GM23338 (cell line): ENCODE data around the gene LMNTD2. TPM values are rescaled to one million over a fixed set of nuclear protein-coding genes. Genes with fewer than 3 reads are reported as not detected.

Source experiments
- ATAC-seq: fragments of 200-7000 bp; cut with Tn5 transposase; 3 replicates; pipeline ENCODE4 v1.9.1; 2020
- DNase-seq: peaks from one replicate; pipeline ENCODE4 v3.0.0-alpha.2; 2015; ENCODE audit warnings: low spot score
- H2AFZ ChIP-seq: fragments of 200-600 bp; sonication (generic); 2 replicates; pipeline ENCODE4 v1.8.0; 2016; ENCODE audit warnings: antibody characterized with exemption, mild to moderate bottlenecking, moderate library complexity
- H3F3A ChIP-seq: fragments of 200-600 bp; sonication (generic); replicated peaks from 2 replicates; pipeline ENCODE4 v1.8.0; 2017; ENCODE audit warnings: antibody characterized with exemption, mixed run types, low read depth
- H3K27ac ChIP-seq: fragments of 200-600 bp; sonication (generic); 2 replicates; pipeline ENCODE4 v1.6.1; 2016; ENCODE audit warnings: low read depth
- H3K27me3 ChIP-seq: fragments of 200-600 bp; sonication (generic); 2 replicates; pipeline ENCODE4 v1.8.0; 2016; ENCODE audit warnings: mild to moderate bottlenecking, mixed run types, moderate library complexity; ENCODE audit not compliant: insufficient read depth
- H3K36me3 ChIP-seq: fragments of 200-600 bp; sonication (generic); 2 replicates; pipeline ENCODE4 v1.8.0; 2016; ENCODE audit warnings: mild to moderate bottlenecking; ENCODE audit not compliant: insufficient read depth
- H3K4me1 ChIP-seq: fragments of 200-600 bp; sonication (generic); 2 replicates; pipeline ENCODE4 v1.8.0; 2016; ENCODE audit warnings: mild to moderate bottlenecking, moderate library complexity; ENCODE audit not compliant: insufficient read depth
- H3K4me2 ChIP-seq: fragments of 200-600 bp; sonication (generic); 2 replicates; pipeline ENCODE4 v1.7.1; 2017; ENCODE audit warnings: mixed run types
- H3K4me3 ChIP-seq: fragments of 200-600 bp; sonication (generic); 2 replicates; pipeline ENCODE4 v1.6.1; 2016; ENCODE audit warnings: mixed run types
- H3K79me2 ChIP-seq: fragments of 200-600 bp; sonication (generic); replicated peaks from 2 replicates; pipeline ENCODE4 v1.8.0; 2017; ENCODE audit warnings: mild to moderate bottlenecking; ENCODE audit not compliant: insufficient read depth
- H3K9me2 ChIP-seq: fragments of 200-600 bp; sonication (generic); 2 replicates; pipeline ENCODE4 v1.8.0; 2017; ENCODE audit not compliant: insufficient read depth
- H4K20me1 ChIP-seq: fragments of 200-600 bp; sonication (generic); replicated peaks from 2 replicates; pipeline ENCODE4 v1.8.0; 2017; ENCODE audit warnings: mild to moderate bottlenecking; ENCODE audit not compliant: insufficient read depth
- H3K27ac Mint-ChIP-seq: 2 replicates; pipeline ENCODE4 v1.8.0; 2020; ENCODE audit warnings: inconsistent platforms, mild to moderate bottlenecking, moderate library complexity, mixed read lengths
- H3K27me3 Mint-ChIP-seq: 3 replicates; pipeline ENCODE4 v1.8.0; 2022; ENCODE audit warnings: low read depth, mild to moderate bottlenecking, moderate library complexity, mixed read lengths, inconsistent platforms; ENCODE audit not compliant: insufficient read depth, poor library complexity
- H3K36me3 Mint-ChIP-seq: 3 replicates; pipeline ENCODE4 v1.8.0; 2021; ENCODE audit warnings: low read depth, mild to moderate bottlenecking, inconsistent platforms, moderate library complexity, mixed read lengths
- H3K4me1 Mint-ChIP-seq: 3 replicates; pipeline ENCODE4 v1.8.0; 2020; ENCODE audit warnings: mild to moderate bottlenecking, inconsistent platforms, mixed read lengths
- H3K4me3 Mint-ChIP-seq: 3 replicates; pipeline ENCODE4 v1.8.0; 2021; ENCODE audit warnings: moderate library complexity, mild to moderate bottlenecking, inconsistent platforms, mixed read lengths
- H3K9me3 Mint-ChIP-seq: 3 replicates; pipeline ENCODE4 v1.8.0; 2020; ENCODE audit warnings: moderate library complexity, mild to moderate bottlenecking, inconsistent platforms, mixed read lengths
- CREB1 ChIP-seq: fragments of 250-450 bp; sonication (Bioruptor Pico); IDR thresholded peaks from 2 replicates; pipeline ENCODE4 v1.5.0; 2020; ENCODE audit warnings: low read depth, mild to moderate bottlenecking, moderate library complexity
- ETS1 ChIP-seq: IDR thresholded peaks from 2 replicates; pipeline ENCODE4 v1.6.1; 2016; ENCODE audit warnings: antibody characterized with exemption
- EZH2 ChIP-seq: fragments of 200-600 bp; sonication (generic); IDR thresholded peaks from one replicate; pipeline ENCODE4 v1.8.0; 2017; ENCODE audit warnings: antibody characterized with exemption, mild to moderate bottlenecking, low read depth; ENCODE audit not compliant: unreplicated experiment
- EZH2phosphoT487 ChIP-seq: fragments of 200-600 bp; sonication (generic); IDR thresholded peaks from one replicate; pipeline ENCODE4 v1.8.1; 2018; ENCODE audit warnings: antibody characterized with exemption; ENCODE audit not compliant: unreplicated experiment
- JUNB ChIP-seq: IDR thresholded peaks from one replicate; pipeline ENCODE4 v1.6.1; 2016; ENCODE audit warnings: antibody characterized with exemption; ENCODE audit not compliant: unreplicated experiment
- NANOG ChIP-seq: IDR thresholded peaks from 2 replicates; pipeline ENCODE4 v1.6.1; 2016; ENCODE audit warnings: antibody characterized with exemption, borderline replicate concordance
- STAT1 ChIP-seq: IDR thresholded peaks from one replicate; pipeline ENCODE4 v1.6.1; 2016; ENCODE audit warnings: antibody characterized with exemption; ENCODE audit not compliant: unreplicated experiment
- ZNF114 ChIP-seq: fragments of 250-450 bp; sonication (Bioruptor Pico); IDR thresholded peaks from 2 replicates; pipeline ENCODE4 v1.5.0; 2020; ENCODE audit warnings: mild to moderate bottlenecking, moderate library complexity
- ZNF462 ChIP-seq: fragments of 250-450 bp; sonication (Bioruptor Pico); IDR thresholded peaks from 2 replicates; pipeline ENCODE4 v1.5.0; 2020; ENCODE audit warnings: mild to moderate bottlenecking, moderate library complexity
- polyA plus RNA-seq: library from polyadenylated mRNA; unstranded; fragments of >200 nt; fragmentation: Nextera tagmentation; extraction: Ambion mirVana; gene quantifications from 2 replicates; pipeline ENCODE4 v1.2.1, GENCODE V29; 2016
- total RNA-seq: library from RNA; depleted of rRNA; stranded (reverse); fragments of >200 nt; shearing (Covaris generic); gene quantifications from 2 replicates; pipeline ENCODE4 v1.2.3, GENCODE V29; 2014
- TF ChIP-seq, protein P1 (sequence below): IDR thresholded peaks from one replicate; pipeline ENCODE4 v1.6.1; 2018; ENCODE audit warnings: antibody characterized with exemption; ENCODE audit not compliant: unreplicated experiment

The LMNTD2 gene
- total and polyA plus RNA-seq, 2 experiments from 2014 or later = 1.3 to 2.1 TPM

- peaks cover 16% of the 10 kb centered on the region for H3K79me2 ChIP-seq
- H3K4me2 ChIP-seq = no peak overlapping the region
- H3K4me3 ChIP-seq = no peak overlapping the region
- Mint-ChIP-seq H3K4me1 (peaks cover 29% of the 10 kb centered on the region), H3K27me3 (peaks cover 31% of the 10 kb centered on the region), H3K9me3 (no peaks in the 10 kb centered on the region; the same call in 2 of the 3 replicates), H3K4me3 (no peak overlapping the region), H3K36me3 (no peaks in the 10 kb centered on the region; the same call in 2 of the 3 replicates), H3K27ac (no peak overlapping the region)
- H3K36me3 ChIP-seq = no peaks in the 10 kb centered on the region
- peaks cover 14% of the 10 kb centered on the region for H4K20me1 ChIP-seq
- H3K4me1 ChIP-seq = peaks cover 21% of the 10 kb centered on the region
- no peak overlapping the region for H2AFZ ChIP-seq
- H3K27ac ChIP-seq = no peak overlapping the region
- no peak for ATAC-seq
- peaks cover 33% of the 10 kb centered on the region for H3K27me3 ChIP-seq
- H3F3A ChIP-seq = peaks cover 13% of the 10 kb centered on the region; the same call in 1 of the 2 replicates
- H3K9me2 ChIP-seq = no peaks in the 10 kb centered on the region
- TF ChIP-seq EZH2 = no peak
- TF ChIP-seq JUNB = no peak
- no peak for TF ChIP-seq EZH2phosphoT487
- DNase-seq = no peak
Observed at GRCh38 chr11:573146-573759, 12.7 kb upstream of the LMNTD2 start.

DNA sequence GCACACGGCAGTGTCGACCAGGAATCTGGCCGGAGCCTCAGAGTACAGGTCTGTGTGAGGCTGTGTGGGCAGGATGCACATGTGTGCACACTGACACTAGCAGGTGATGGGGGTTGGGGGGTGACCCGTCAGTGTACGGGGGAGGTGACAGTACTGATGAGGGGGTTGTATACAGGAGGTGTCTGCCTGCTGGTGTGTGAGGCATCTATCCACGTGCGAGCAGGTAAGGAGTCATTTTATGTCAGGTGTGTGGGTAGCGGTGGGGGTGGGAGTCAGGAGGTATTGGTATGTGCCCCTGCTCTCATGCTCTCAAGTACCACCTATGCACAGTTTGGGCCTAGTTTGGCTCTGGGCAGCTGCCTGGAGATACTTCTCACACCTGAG, 11.3 kb upstream of the LMNTD2 start:
- peak overlapping the region; percentile 27; the same call in 2 of the 3 replicates for H3K4me3 Mint-ChIP-seq
- peaks cover 1% of the 10 kb centered on the region for H3K79me2 ChIP-seq
- ATAC-seq = no peak
- no peak for TF ChIP-seq JUNB
- TF ChIP-seq, protein P1, sequence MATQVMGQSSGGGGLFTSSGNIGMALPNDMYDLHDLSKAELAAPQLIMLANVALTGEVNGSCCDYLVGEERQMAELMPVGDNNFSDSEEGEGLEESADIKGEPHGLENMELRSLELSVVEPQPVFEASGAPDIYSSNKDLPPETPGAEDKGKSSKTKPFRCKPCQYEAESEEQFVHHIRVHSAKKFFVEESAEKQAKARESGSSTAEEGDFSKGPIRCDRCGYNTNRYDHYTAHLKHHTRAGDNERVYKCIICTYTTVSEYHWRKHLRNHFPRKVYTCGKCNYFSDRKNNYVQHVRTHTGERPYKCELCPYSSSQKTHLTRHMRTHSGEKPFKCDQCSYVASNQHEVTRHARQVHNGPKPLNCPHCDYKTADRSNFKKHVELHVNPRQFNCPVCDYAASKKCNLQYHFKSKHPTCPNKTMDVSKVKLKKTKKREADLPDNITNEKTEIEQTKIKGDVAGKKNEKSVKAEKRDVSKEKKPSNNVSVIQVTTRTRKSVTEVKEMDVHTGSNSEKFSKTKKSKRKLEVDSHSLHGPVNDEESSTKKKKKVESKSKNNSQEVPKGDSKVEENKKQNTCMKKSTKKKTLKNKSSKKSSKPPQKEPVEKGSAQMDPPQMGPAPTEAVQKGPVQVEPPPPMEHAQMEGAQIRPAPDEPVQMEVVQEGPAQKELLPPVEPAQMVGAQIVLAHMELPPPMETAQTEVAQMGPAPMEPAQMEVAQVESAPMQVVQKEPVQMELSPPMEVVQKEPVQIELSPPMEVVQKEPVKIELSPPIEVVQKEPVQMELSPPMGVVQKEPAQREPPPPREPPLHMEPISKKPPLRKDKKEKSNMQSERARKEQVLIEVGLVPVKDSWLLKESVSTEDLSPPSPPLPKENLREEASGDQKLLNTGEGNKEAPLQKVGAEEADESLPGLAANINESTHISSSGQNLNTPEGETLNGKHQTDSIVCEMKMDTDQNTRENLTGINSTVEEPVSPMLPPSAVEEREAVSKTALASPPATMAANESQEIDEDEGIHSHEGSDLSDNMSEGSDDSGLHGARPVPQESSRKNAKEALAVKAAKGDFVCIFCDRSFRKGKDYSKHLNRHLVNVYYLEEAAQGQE = no peak
- no peak for TF ChIP-seq NANOG
- TF ChIP-seq STAT1 = no peak
- no peak for TF ChIP-seq EZH2phosphoT487
- no peak for TF ChIP-seq CREB1 (CRISPR knock-in tag)
- TF ChIP-seq ZNF462 (CRISPR knock-in tag) = no peak
- TF ChIP-seq ETS1 = no peak
- no peak for TF ChIP-seq EZH2
- no peak for TF ChIP-seq ZNF114

More for the DNA sequence above, 11.3 kb upstream of the LMNTD2 start:
- Histone ChIP-seq H3K4me1 (peaks cover 11% of the 10 kb centered on the region; the same call in 1 of the 2 replicates), H3K4me2 (peak overlapping the region; percentile 60; the same call in 1 of the 2 replicates), H3K36me3 (no peaks in the 10 kb centered on the region), H3K27ac (no peak overlapping the region), H3K9me2 (no peaks in the 10 kb centered on the region), H3K4me3 (no peak overlapping the region), H3K27me3 (peaks cover 33% of the 10 kb centered on the region), H3F3A (peaks cover 2% of the 10 kb centered on the region; the same call in 1 of the 2 replicates), H2AFZ (no peak overlapping the region), H4K20me1 (no peaks in the 10 kb centered on the region; the same call in none of the 2 replicates)
- H3K27me3 Mint-ChIP-seq = peaks cover 36% of the 10 kb centered on the region
- H3K9me3 Mint-ChIP-seq = no peaks in the 10 kb centered on the region
- H3K36me3 Mint-ChIP-seq = no peaks in the 10 kb centered on the region
- peaks cover 21% of the 10 kb centered on the region for H3K4me1 Mint-ChIP-seq
- no peak overlapping the region for H3K27ac Mint-ChIP-seq
- DNase-seq = no peak
